Measurements from ENCODE around the gene PXDC1.
"Not testable (repeated sequence)": the region's sequence is repeated elsewhere in the genome, so short reads cannot be mapped to it uniquely, and the experiment has no call there.

PXDC1 gene

DNA sequence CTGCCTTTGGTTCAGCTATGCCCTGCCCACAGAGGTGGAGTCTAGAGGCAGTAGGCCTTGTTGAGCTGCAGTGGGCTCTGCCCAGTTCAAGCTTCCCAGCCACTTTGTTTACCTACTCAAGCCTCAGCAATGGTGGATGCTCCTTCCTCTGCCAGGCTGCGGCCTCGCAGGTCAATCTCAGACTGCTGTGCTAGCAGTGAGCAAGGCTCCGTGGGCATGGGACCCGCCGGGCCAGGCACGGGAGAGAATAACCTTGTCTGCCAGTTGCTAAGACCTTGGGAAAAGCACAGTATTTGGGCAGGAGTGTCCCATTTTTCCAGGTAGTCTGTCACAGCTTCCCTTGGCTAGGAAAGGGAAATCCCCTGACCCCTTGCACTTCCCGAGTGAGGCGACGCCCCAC, 73.8 kb downstream of the PXDC1 start:
- in situ Hi-C loops (cut with MboI; ENCODE audit: low sequenced_read_pairs), result not testable (repeated sequence)

GRCh38 chr6:3677351-3677750, 74.2 kb downstream of the PXDC1 start:
- in situ Hi-C loops (cut with MboI; ENCODE audit: low sequenced_read_pairs), result not testable (repeated sequence)

Data from hTERT RPE-1 (cell line).